AG08396 (cell line): ENCODE data around the gene ALKBH2.

Experiments used
- DNase-seq: peaks from one replicate; pipeline ENCODE4 v3.0.0; 2012; ENCODE audit warnings: low spot score, mixed read lengths

The ALKBH2 gene

GRCh38 chr12:109114644-109115043, 21.4 kb upstream of the ALKBH2 start:
- DNase-seq: no peak

GRCh38 chr12:109113661-109114321, 20.5 kb upstream of the ALKBH2 start:
- no peak for DNase-seq

- DNase-seq: no peak
Observed at GRCh38 chr12:109112720-109113465, 19.6 kb upstream of the ALKBH2 start.

GRCh38 chr12:109110988-109111495, 17.8 kb upstream of the ALKBH2 start:
- peak; percentile 92 for DNase-seq

- no peak for DNase-seq
Observed at GRCh38 chr12:109109746-109110350, 16.6 kb upstream of the ALKBH2 start.

- no peak for DNase-seq
Observed at GRCh38 chr12:109105176-109105575, 11.9 kb upstream of the ALKBH2 start.

- no peak for DNase-seq
Observed at GRCh38 chr12:109102491-109102890, 9.2 kb upstream of the ALKBH2 start.

GRCh38 chr12:109100741-109101140, 7.5 kb upstream of the ALKBH2 start:
- no peak for DNase-seq

- DNase-seq: no peak
Observed at GRCh38 chr12:109099431-109100020, 6.3 kb upstream of the ALKBH2 start.

- no peak for DNase-seq
Observed at GRCh38 chr12:109098651-109099050, 5.4 kb upstream of the ALKBH2 start.

- peak; percentile 61 for DNase-seq
Observed at GRCh38 chr12:109098183-109098604, 4.9 kb upstream of the ALKBH2 start.

- peak; percentile 100 for DNase-seq
Observed at GRCh38 chr12:109097435-109098182, 4.3 kb upstream of the ALKBH2 start, which contains the start of gene UNG. Gene UNG (plus strand): TSS chr12:109097597. CDS start chr12:109097680, 83 bp downstream.

- no peak for DNase-seq
Observed at GRCh38 chr12:109097140-109097434, 3.8 kb upstream of the ALKBH2 start.

GRCh38 chr12:109092497-109093021, 713 bp downstream of the ALKBH2 start:
- DNase-seq: no peak

- no peak for DNase-seq
Observed at GRCh38 chr12:109089683-109090082, 3.6 kb downstream of the ALKBH2 start.

GRCh38 chr12:109088818-109089217, 4.5 kb downstream of the ALKBH2 start:
- DNase-seq: no peak

GRCh38 chr12:109087250-109087649, 6.0 kb downstream of the ALKBH2 start:
- DNase-seq: no peak

GRCh38 chr12:109085590-109085989, 7.7 kb downstream of the ALKBH2 start:
- DNase-seq: no peak

GRCh38 chr12:109084425-109084824, 8.8 kb downstream of the ALKBH2 start:
- no peak for DNase-seq

GRCh38 chr12:109082751-109083150, 10.5 kb downstream of the ALKBH2 start:
- DNase-seq: no peak

GRCh38 chr12:109074866-109075265, 18.4 kb downstream of the ALKBH2 start:
- no peak for DNase-seq
